WTC11 (cell line): ENCODE data around the gene KCNIP4. TPM values are rescaled to one million over a fixed set of nuclear protein-coding genes. Genes with fewer than 3 reads are reported as not detected.

Experiments used
- ATAC-seq: fragments of 200-7000 bp; cut with Tn5 transposase; 2 replicates; pipeline ENCODE4 v1.10.0; 2021; ENCODE audit warnings: mild to moderate bottlenecking, moderate library complexity
- CTCF ChIA-PET: fragments of 300-600 bp; sonication (Branson Sonifier 250); formaldehyde crosslinking; loops from one replicate; lab custom pipeline; 2021; ENCODE audit warnings: antibody characterized with exemption; lab: Charles Lee
- POLR2A ChIA-PET: fragments of 350-600 bp; sonication (Branson Sonifier 250); formaldehyde crosslinking; loops from one replicate; lab custom pipeline; 2021; ENCODE audit warnings: antibody characterized with exemption; lab: Charles Lee
- DNase-seq: peaks from one replicate; pipeline ENCODE4 v3.0.0; 2021; ENCODE audit warnings: low spot score
- H3K27ac Mint-ChIP-seq: 2 replicates; pipeline ENCODE4 v1.8.0; 2021; ENCODE audit warnings: mixed read lengths
- H3K27me3 Mint-ChIP-seq: 2 replicates; pipeline ENCODE4 v1.8.0; 2021; ENCODE audit warnings: low read depth, mild to moderate bottlenecking, moderate library complexity, mixed read lengths
- H3K36me3 Mint-ChIP-seq: 2 replicates; pipeline ENCODE4 v1.8.0; 2021; ENCODE audit warnings: mixed read lengths
- H3K4me1 Mint-ChIP-seq: 2 replicates; pipeline ENCODE4 v1.8.0; 2022; ENCODE audit warnings: mixed read lengths
- H3K4me3 Mint-ChIP-seq: 2 replicates; pipeline ENCODE4 v1.8.0; 2021; ENCODE audit warnings: mild to moderate bottlenecking, moderate library complexity, mixed read lengths
- H3K9me3 Mint-ChIP-seq: 2 replicates; pipeline ENCODE4 v1.8.0; 2021; ENCODE audit warnings: mixed read lengths
- AFF4 ChIP-seq: sonication (generic); formaldehyde crosslinking; IDR thresholded peaks from 2 replicates; pipeline ENCODE4 v1.8.1; 2023; ENCODE audit warnings: mild to moderate bottlenecking, missing genetic modification reagents, borderline replicate concordance
- ATF6 ChIP-seq: sonication (generic); formaldehyde crosslinking; IDR thresholded peaks from 2 replicates; pipeline ENCODE4 v1.8.1; 2023; ENCODE audit warnings: mild to moderate bottlenecking, missing genetic modification reagents
- E2F1 ChIP-seq: sonication (generic); formaldehyde crosslinking; IDR thresholded peaks from 2 replicates; pipeline ENCODE4 v1.8.0; 2022; ENCODE audit warnings: mild to moderate bottlenecking, missing genetic modification reagents
- E2F4 ChIP-seq: sonication (generic); formaldehyde crosslinking; IDR thresholded peaks from 2 replicates; pipeline ENCODE4 v1.8.1; 2022; ENCODE audit warnings: low read depth, mild to moderate bottlenecking, moderate library complexity, missing genetic modification reagents, borderline replicate concordance
- E2F5 ChIP-seq: sonication (generic); formaldehyde crosslinking; IDR thresholded peaks from 2 replicates; pipeline ENCODE4 v1.8.1; 2022; ENCODE audit warnings: mild to moderate bottlenecking, moderate library complexity, missing genetic modification reagents
- ELF4 ChIP-seq: sonication (generic); formaldehyde crosslinking; IDR thresholded peaks from 2 replicates; pipeline ENCODE4 v1.8.1; 2022; ENCODE audit warnings: low read depth, mild to moderate bottlenecking, moderate library complexity, missing genetic modification reagents
- FOXJ3 ChIP-seq: sonication (generic); formaldehyde crosslinking; IDR thresholded peaks from 2 replicates; pipeline ENCODE4 v1.9.0; 2021; ENCODE audit warnings: missing genetic modification reagents, mild to moderate bottlenecking, borderline replicate concordance
- FOXK1 ChIP-seq: sonication (generic); formaldehyde crosslinking; IDR thresholded peaks from 2 replicates; pipeline ENCODE4 v1.8.0; 2022; ENCODE audit warnings: mild to moderate bottlenecking, moderate library complexity, missing genetic modification reagents
- GTF2I ChIP-seq: fragments of 250-450 bp; sonication (Bioruptor Pico); conservative IDR thresholded peaks from 2 replicates; pipeline ENCODE4 v1.4.0; 2021; ENCODE audit warnings: mild to moderate bottlenecking
- HMGA2 ChIP-seq: fragments of 250-450 bp; sonication (Bioruptor Pico); IDR thresholded peaks from 2 replicates; pipeline ENCODE4 v1.4.0; 2021; ENCODE audit warnings: mild to moderate bottlenecking, moderate library complexity
- HMGXB4 ChIP-seq: sonication (generic); formaldehyde crosslinking; IDR thresholded peaks from 2 replicates; pipeline ENCODE4 v1.8.1; 2023; ENCODE audit warnings: mild to moderate bottlenecking, moderate library complexity, missing genetic modification reagents
- JAZF1 ChIP-seq: fragments of 250-450 bp; sonication (Bioruptor Pico); IDR thresholded peaks from 2 replicates; pipeline ENCODE4 v1.9.0; 2021; ENCODE audit warnings: moderate library complexity, mild to moderate bottlenecking, inconsistent platforms
- JUN ChIP-seq: sonication (generic); formaldehyde crosslinking; IDR thresholded peaks from 2 replicates; pipeline ENCODE4 v1.8.0; 2023; ENCODE audit warnings: mild to moderate bottlenecking, missing genetic modification reagents
- KAT7 ChIP-seq: sonication (generic); formaldehyde crosslinking; IDR thresholded peaks from 2 replicates; pipeline ENCODE4 v1.8.1; 2023; ENCODE audit warnings: missing genetic modification reagents, mild to moderate bottlenecking, borderline replicate concordance
- MXD4 ChIP-seq: fragments of 250-450 bp; sonication (Bioruptor Pico); IDR thresholded peaks from 2 replicates; pipeline ENCODE4 v1.8.0; 2021; ENCODE audit warnings: mild to moderate bottlenecking, moderate library complexity, borderline replicate concordance
- NFE2L1 ChIP-seq: sonication (generic); formaldehyde crosslinking; IDR thresholded peaks from 2 replicates; pipeline ENCODE4 v1.8.1; 2023; ENCODE audit warnings: missing genetic modification reagents
- NR3C1 ChIP-seq: sonication (generic); formaldehyde crosslinking; conservative IDR thresholded peaks from 2 replicates; pipeline ENCODE4 v1.8.1; 2023; ENCODE audit warnings: low read depth, mild to moderate bottlenecking, missing genetic modification reagents
- RELA ChIP-seq: sonication (generic); formaldehyde crosslinking; IDR thresholded peaks from 2 replicates; pipeline ENCODE4 v1.8.1; 2022; ENCODE audit warnings: missing genetic modification reagents, mild to moderate bottlenecking, borderline replicate concordance
- SOX15 ChIP-seq: fragments of 250-450 bp; sonication (Bioruptor Pico); IDR thresholded peaks from 2 replicates; pipeline ENCODE4 v1.9.0; 2021; ENCODE audit warnings: mild to moderate bottlenecking
- SP1 ChIP-seq: sonication (generic); formaldehyde crosslinking; conservative IDR thresholded peaks from 2 replicates; pipeline ENCODE4 v1.8.1; 2022; ENCODE audit warnings: missing genetic modification reagents
- TP53 ChIP-seq: sonication (generic); formaldehyde crosslinking; IDR thresholded peaks from 2 replicates; pipeline ENCODE4 v1.8.1; 2023; ENCODE audit warnings: mild to moderate bottlenecking, missing genetic modification reagents
- USF2 ChIP-seq: sonication (generic); formaldehyde crosslinking; IDR thresholded peaks from 2 replicates; pipeline ENCODE4 v1.8.1; 2023; ENCODE audit warnings: mild to moderate bottlenecking, missing genetic modification reagents, moderate library complexity
- ZNF138 ChIP-seq: sonication (generic); formaldehyde crosslinking; conservative IDR thresholded peaks from 2 replicates; pipeline ENCODE4 v1.8.1; 2022; ENCODE audit warnings: mild to moderate bottlenecking, moderate library complexity, missing genetic modification reagents
- ZNF232 ChIP-seq: sonication (generic); formaldehyde crosslinking; IDR thresholded peaks from 2 replicates; pipeline ENCODE4 v1.8.0; 2022; ENCODE audit warnings: mild to moderate bottlenecking, missing genetic modification reagents
- total RNA-seq: library from RNA; stranded (reverse); gene quantifications from 3 replicates; pipeline ENCODE4 v1.2.3, GENCODE V29; 2021

Gene KCNIP4
- total RNA-seq, 1 experiment from 2014 or later, result not detected

GRCh38 chr4:21203416-21203815 is 745.2 kb downstream of the KCNIP4 start (continued):
- no peak for TF ChIP-seq ATF6 (CRISPR knock-in tag)

- DNase-seq (no peak), ATAC-seq (no peak)
- Mint-ChIP-seq H3K4me3 (no peak overlapping the region), H3K27ac (no peak overlapping the region), H3K36me3 (no peaks in the 10 kb centered on the region), H3K27me3 (no peaks in the 10 kb centered on the region), H3K4me1 (peaks cover 7% of the 10 kb centered on the region), H3K9me3 (peaks cover 7% of the 10 kb centered on the region)
- TF ChIP-seq KAT7 (CRISPR knock-in tag) (no peak), JAZF1 (CRISPR knock-in tag) (no peak), SOX15 (CRISPR knock-in tag) (no peak), HMGXB4 (CRISPR knock-in tag) (no peak), MXD4 (CRISPR knock-in tag) (no peak), JUN (CRISPR knock-in tag) (no peak), NR3C1 (CRISPR knock-in tag) (no peak), NFE2L1 (no peak), FOXJ3 (CRISPR knock-in tag) (no peak), GTF2I (no peak), E2F1 (no peak), ZNF232 (CRISPR knock-in tag) (no peak), USF2 (CRISPR knock-in tag) (no peak)
- ChIA-PET CTCF (no interaction called here), POLR2A (no interaction called here)
These were observed 745.6 kb downstream of the KCNIP4 start for GRCh38 chr4:21202959-21203358.

- Mint-ChIP-seq H3K4me1 (no peaks in the 10 kb centered on the region), H3K4me3 (no peak overlapping the region), H3K36me3 (no peaks in the 10 kb centered on the region), H3K27me3 (no peaks in the 10 kb centered on the region), H3K9me3 (peaks cover 7% of the 10 kb centered on the region), H3K27ac (no peak overlapping the region)
- POLR2A ChIA-PET, result no interaction called here
- CTCF ChIA-PET, result no interaction called here
- no peak for DNase-seq
- peak; percentile 75 for ATAC-seq
- TF ChIP-seq RELA (CRISPR knock-in tag) (no peak), HMGA2 (CRISPR knock-in tag) (no peak), SP1 (CRISPR knock-in tag) (no peak), AFF4 (CRISPR knock-in tag) (no peak), TP53 (CRISPR knock-in tag) (no peak), ELF4 (CRISPR knock-in tag) (no peak), E2F5 (CRISPR knock-in tag) (no peak), FOXK1 (no peak), FOXJ3 (CRISPR knock-in tag) (no peak), E2F4 (CRISPR knock-in tag) (no peak), GTF2I (no peak), ZNF138 (no peak)
These were observed 749.9 kb downstream of the KCNIP4 start for GRCh38 chr4:21198683-21199082.
